ENCODE data around the gene OR3A2.
"Not testable (repeated sequence)": the region's sequence is repeated elsewhere in the genome, so short reads cannot be mapped to it uniquely, and the experiment has no call there.

OR3A2 gene

DNA sequence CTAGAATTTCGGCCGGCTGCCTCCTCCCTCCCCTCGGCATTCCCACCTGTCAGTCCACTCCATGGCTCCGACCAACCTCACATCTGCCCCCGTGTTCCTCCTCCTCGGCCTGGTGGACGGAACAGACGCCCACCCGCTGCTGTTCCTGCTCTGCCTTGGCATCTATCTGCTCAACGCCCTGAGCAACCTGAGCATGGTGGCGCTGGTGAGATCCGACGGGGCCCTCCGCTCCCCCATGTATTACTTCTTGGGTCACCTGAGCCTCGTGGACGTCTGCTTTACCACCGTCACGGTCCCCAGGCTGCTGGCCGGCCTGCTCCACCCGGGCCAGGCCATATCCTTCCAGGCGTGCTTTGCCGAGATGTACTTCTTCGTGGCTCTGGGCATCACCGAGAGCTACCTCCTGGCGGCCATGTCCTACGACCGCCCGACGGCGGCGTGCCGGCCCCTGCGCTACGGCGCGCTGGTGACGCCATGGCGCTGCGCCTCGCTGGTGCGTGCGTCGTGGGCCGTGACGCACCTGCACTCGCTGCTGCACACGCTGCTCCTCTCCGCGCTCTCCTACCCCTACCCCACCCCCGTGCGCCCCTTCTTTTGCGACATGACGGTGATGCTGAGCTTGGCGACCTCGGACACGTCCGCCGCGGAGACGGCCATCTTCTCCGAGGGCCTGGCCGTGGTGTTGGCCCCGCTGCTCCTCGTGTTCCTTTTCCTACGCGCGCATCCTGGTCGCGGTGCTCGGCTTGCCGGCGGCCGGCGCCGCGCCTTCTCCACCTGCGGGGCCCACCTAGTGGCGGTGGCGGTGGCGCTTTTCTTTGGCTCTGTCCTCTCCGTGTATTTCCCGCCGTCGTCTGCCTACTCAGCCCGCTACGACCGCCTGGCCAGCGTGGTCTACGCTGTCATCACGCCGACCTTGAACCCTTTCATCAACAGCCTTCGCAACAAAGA is at the start of gene OR3A2:
TSS of gene OR3A2 (minus strand) at position 440 of the 948 bp plus-strand sequence.
- no peak for DNase-seq

- no peak for DNase-seq
These were observed 47.6 kb upstream of the OR3A2 start, which contains the start of gene OR1E2 for GRCh38 chr17:3433741-3434140. Gene OR1E2 (minus strand): TSS chr17:3433841. CDS start chr17:3433841, 0 bp downstream.

GRCh38 chr17:3433215-3433614 is 47.1 kb upstream of the OR3A2 start:
- not testable (repeated sequence) for DNase-seq

DNA sequence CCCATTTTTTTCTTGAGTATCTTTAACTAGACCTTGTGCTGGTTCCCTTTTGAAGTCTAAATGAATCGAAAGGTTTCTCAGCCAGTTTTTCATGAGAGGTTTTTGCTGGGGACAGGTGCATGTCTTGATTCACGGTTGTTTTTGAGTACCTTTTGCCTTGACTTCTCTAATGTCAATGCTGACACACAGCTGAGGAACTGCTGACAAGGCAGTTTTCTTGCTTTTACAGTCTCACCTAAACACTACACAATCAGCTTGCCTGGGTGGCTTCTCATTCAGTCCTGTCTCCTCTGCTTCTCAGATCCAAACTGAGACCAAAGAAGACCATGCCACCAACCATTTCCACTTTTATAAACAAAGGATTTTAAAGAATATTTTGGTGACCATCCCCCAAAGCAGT is 32.1 kb upstream of the OR3A2 start:
- DNase-seq = no peak

DNA sequence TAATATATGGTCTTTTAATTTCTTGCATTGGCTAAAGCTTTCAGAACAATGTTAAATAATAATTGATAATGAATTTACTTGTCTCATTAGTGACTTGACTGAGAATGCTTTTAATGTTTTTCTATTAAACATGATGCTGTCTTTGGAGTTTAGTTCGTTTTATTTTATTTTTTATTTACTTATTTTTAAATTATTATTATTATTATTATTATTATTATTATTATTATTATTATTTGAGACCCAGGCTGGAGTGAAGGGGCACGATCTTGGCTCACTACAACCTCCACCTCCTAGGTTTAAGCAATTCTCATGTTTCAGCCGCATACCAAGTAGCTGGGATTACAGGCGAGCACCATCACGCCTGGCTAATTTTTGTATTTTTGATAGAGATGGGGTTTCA is 29.5 kb upstream of the OR3A2 start:
- no peak for DNase-seq

- not testable (repeated sequence) for DNase-seq
These were observed 26.1 kb upstream of the OR3A2 start for GRCh38 chr17:3412216-3412615.

- no peak for DNase-seq
These were observed 25.0 kb upstream of the OR3A2 start, which contains the start of gene OR3A3 for GRCh38 chr17:3411070-3411469. Gene OR3A3 (plus strand): TSS chr17:3411370.

DNA sequence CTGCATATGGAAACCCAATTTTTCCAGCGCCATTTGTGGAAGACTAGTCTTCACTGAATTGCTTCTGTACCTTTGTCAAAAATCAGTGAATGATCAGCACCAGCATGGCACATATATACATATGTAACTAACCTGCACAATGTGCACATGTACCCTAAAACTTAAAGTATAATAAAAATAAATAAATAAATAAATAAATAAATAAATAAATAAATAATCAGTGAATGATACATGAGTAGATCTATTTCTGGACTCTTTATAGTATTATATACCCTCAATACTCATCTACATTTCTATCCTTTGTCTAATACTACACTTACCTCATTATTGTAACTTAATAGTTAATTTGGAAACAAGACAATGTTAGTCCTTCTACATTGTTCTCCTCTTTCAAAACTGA is 17.7 kb upstream of the OR3A2 start:
- not testable (repeated sequence) for DNase-seq

DNA sequence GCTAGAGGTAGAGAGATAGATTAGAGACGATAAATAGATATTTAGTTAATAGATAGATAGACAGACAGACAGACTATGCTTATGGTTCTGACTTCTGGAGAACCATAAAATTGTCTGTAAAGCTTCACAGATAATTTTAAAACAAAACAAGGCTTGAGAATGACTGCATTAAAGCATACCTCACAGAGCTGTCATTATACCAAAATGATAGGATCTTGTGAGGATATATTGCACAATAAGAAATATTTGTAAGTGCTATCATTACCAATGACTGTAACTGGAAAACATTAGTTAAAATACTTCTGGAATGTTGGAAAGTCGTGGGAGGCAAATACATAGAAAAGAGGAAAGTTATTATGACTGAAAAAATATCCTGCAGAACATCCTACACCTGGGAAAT is 15.7 kb upstream of the OR3A2 start:
- DNase-seq = no peak

- DNase-seq = no peak
These were observed 13.9 kb upstream of the OR3A2 start for GRCh38 chr17:3400055-3400454.

- no peak for DNase-seq
These were observed 12.2 kb upstream of the OR3A2 start, which contains the start of gene OR1E1 for GRCh38 chr17:3398310-3398709. Gene OR1E1 (minus strand): TSS chr17:3398410. CDS start chr17:3398410, 0 bp downstream.

- not testable (repeated sequence) for DNase-seq
These were observed 11.7 kb upstream of the OR3A2 start for GRCh38 chr17:3397801-3398200.

GRCh38 chr17:3389791-3390190 is 3.7 kb upstream of the OR3A2 start:
- DNase-seq = no peak

DNA sequence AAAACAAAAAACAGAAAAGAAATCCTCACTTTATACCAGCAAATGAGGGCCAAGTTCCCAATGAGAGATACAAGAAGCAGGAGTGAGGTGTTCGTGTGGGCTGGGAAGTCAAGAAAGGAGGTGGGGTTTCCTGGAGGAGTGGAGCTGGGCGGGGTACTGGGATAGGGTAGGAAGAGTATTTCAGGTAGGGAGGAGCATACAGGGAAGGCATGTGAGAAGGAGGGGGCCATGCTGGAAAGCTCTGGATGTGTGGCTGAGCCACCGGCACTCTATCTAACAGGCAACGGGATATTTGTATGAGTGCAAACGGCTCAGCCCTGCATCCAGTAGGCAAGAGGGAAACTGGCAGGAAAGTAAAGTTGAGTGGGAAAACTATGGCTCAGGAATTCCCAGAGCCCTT is 4.2 kb downstream of the OR3A2 start:
- DNase-seq = no peak

DNA sequence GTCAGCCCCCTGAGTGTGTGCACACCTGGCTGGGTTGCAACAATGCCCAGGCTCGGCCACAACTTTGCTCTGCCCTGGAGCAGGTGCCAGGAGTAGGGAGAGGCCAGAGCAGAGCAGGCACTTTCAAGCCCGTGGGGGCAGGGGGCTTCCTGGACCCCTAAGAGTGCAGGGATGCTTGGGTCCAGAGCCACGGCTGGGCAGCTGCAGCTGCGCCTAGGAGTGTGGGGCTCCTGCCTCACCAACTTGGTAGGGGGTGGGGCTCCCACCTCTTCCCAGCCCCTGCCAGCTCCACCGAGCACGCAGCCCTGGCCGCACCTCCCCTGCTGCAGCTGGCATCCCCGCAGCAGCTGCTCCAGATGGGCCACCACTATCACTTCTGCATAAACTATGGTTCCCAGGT is 7.8 kb downstream of the OR3A2 start:
- no peak for DNase-seq

GRCh38 chr17:3371167-3371566 is 14.9 kb downstream of the OR3A2 start:
- DNase-seq = not testable (repeated sequence)

DNA sequence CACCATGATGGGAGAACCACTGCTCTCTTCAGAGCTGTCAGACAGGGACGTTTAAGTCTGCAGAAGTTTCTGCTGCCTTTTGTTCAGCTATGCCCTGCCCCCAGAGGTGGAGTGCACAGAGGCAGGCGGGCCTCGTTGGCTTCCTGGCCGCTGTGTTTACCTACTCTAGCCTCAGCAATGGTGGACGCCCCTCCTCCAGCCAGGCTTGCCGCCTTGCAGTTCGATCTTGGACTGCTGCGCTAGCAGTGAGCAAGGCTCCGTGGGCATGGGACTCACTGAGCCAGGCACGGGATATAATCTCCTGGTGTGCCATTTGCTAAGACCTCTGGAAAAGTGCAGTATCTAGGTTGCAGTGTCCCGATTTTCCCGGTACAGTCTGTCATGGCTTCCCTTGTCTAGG is 43.3 kb downstream of the OR3A2 start:
- DNase-seq = not testable (repeated sequence)

GRCh38 chr17:3335876-3336275 is 50.2 kb downstream of the OR3A2 start:
- no peak for DNase-seq

GRCh38 chr17:3318336-3318735 is 67.8 kb downstream of the OR3A2 start:
- no peak for DNase-seq

DNA sequence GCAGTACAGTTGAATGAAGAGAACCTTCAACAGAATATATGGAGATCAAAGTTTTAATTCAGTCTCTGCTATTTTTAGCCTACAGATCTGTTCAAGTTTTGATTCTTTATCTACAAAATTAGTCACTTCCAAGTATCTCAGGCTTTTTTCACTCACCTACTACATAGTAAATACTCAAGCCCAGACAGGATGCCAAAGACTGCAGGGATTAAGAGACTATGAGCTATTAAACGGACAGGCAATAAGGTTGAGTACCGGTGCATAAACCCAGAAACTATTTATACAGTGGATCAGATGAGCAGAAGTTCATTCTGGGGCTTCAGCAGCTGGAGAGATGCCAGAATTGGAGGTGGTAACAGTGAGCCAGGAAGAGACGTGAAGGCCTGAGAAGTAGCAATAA is 69.3 kb downstream of the OR3A2 start:
- no peak for DNase-seq

- no peak for DNase-seq
These were observed 77.5 kb downstream of the OR3A2 start for GRCh38 chr17:3308603-3309002.

DNA sequence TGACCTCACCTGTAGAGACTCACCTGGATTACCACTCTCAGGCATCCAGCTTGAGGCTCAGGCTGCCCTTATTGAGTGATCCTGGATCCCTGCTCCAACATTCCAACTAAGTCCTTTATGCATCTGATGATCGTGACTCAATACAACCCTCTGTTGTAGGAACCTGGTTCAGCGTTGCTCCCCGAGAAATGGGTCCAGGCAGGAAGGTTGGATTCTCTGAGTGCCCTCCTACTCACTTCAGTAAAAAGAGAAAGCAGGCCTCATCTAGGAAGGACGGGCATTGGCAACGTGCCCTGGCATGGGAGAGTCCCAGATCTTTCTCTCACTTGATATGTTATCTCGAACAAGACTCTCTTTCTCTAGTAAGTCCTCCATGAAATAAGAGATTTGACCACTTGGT is 87.8 kb downstream of the OR3A2 start, which contains the start of gene OR3A1:
TSS of gene OR3A1 (minus strand) at position 101 of the 400 bp plus-strand sequence. CDS start 5,778 bp downstream, outside the sequence.
- DNase-seq = no peak

DNA sequence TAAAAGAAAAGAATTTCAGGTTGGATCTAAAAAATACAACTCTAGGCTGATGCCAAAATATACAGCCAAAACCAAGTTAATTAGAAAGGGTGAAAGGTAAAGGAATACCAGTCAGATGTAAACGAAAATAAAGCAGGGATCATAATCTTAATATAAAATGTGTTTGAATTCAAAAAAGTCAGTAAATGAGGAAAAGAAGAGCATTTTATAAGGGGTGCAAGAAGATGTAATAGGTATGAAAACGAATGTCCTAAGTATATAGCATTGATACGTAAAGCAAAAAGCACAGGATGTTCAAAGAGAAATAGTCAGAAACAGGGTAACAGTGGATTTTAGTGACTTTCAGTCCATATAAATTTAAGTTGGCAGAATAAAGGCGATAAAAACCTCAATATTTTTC is 90.5 kb downstream of the OR3A2 start:
- DNase-seq = no peak

GRCh38 chr17:3293548-3293947 is 92.6 kb downstream of the OR3A2 start:
- DNase-seq = not testable (repeated sequence)

Measured in cerebellar nuclear complex (tissue), 1 donor.